ENCODE data around the gene ESRRB.

DNA sequence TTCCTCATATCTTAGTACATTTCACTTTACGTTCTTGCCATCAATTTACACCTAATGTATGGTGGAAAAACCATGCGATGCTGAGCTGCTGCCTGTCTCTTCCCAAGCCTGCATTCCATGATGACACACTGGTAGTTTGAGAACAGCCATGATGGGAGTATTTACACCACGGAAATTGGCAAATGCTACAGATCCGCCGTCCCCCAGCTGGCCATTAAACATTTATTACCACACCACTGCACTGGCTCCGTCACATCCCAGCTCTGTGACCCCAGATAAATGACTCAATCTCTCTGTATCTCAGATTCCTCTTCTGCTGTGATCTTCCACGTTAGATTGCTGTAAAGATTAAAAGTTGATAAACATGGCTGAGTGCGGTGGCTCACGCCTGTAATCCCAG lies 13.9 kb downstream of the ESRRB start:
- TF ChIP-seq, protein P1, sequence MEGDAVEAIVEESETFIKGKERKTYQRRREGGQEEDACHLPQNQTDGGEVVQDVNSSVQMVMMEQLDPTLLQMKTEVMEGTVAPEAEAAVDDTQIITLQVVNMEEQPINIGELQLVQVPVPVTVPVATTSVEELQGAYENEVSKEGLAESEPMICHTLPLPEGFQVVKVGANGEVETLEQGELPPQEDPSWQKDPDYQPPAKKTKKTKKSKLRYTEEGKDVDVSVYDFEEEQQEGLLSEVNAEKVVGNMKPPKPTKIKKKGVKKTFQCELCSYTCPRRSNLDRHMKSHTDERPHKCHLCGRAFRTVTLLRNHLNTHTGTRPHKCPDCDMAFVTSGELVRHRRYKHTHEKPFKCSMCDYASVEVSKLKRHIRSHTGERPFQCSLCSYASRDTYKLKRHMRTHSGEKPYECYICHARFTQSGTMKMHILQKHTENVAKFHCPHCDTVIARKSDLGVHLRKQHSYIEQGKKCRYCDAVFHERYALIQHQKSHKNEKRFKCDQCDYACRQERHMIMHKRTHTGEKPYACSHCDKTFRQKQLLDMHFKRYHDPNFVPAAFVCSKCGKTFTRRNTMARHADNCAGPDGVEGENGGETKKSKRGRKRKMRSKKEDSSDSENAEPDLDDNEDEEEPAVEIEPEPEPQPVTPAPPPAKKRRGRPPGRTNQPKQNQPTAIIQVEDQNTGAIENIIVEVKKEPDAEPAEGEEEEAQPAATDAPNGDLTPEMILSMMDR (IDR thresholded peaks at IDR 0.05), result no peak
- TF ChIP-seq EP300 (IDR thresholded peaks at IDR 0.05), result no peak

Data from gastroesophageal sphincter (tissue), 3 donors.